ENCODE data around the gene CHD3.

DNA sequence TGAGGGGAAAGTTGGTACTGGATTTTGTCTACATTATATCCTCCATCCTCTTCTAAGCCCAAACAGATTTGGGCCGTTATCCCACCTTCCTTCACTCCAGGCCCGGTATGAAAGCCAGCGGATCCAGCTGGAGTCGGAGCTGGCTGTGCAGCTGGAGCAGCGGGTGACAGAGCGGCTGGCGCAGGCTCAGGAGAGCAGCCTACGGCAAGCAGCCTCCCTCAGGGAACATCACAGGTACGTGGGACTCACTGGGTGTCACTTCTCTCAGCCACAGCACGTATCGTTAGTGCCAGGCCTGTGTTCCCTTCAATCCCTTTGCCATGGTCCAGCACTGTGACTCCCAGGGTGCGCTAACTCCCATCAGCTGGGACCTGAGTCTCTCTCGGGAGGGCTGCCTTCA lies 54.7 kb downstream of the CHD3 start:
- TF ChIP-seq CTCF (IDR thresholded peaks at IDR 0.05) = no peak
- TF ChIP-seq REST (IDR thresholded peaks at IDR 0.05; ENCODE audit: insufficient read depth in 1 of 2, low read depth in 2 of 2, low read length in 1 of 2) = no peak
